ENCODE results near the gene SUN1. TPM values are rescaled to one million over a fixed set of nuclear protein-coding genes. Genes with fewer than 3 reads are reported as not detected.

SUN1 gene
- total RNA-seq, 1 experiment from 2014 or later = 252 TPM

DNA sequence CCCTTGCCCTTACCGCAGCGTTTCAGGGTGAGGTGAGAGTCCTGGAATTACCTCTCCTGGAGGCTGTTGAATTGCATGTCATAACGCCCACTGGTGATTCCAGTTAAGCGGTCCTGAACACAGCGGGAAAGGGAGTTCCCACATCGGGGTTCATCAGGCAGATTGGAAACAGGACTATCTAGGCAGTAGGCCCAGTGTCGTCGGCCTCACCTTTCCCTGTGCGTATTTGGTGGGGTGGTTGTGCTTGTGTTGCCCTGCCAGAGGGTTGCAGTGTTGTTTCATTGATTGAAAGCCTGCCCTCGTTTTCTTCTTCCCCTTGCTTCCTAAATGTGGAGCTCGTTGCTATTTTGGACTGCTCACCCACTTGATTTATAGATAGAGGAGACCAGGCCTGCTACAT is 10.6 kb upstream of the SUN1 start:
- H3K27me3 Mint-ChIP-seq (ENCODE audit: unreplicated experiment) = no peaks in the 10 kb centered on the region
- CTCF ChIA-PET = interaction anchor here (0.6 kb wide), 1 partner anchor 51 kb away, joined by 3 read pairs; no protein-coding TSS in a partner anchor
- H3K27ac Mint-ChIP-seq (ENCODE audit: unreplicated experiment) = no peak overlapping the region
- no peak overlapping the region for H3K4me3 Mint-ChIP-seq (ENCODE audit: low read depth, unreplicated experiment)
- no peak for DNase-seq
- H3K9me3 Mint-ChIP-seq (ENCODE audit: low read depth, unreplicated experiment) = peaks cover 3% of the 10 kb centered on the region
- H3K4me1 Mint-ChIP-seq (ENCODE audit: low read depth, unreplicated experiment) = peaks cover 61% of the 10 kb centered on the region
- no TSS peak for BruUV-seq (replicated peaks)
- H3K36me3 Mint-ChIP-seq (ENCODE audit: insufficient read depth, unreplicated experiment) = peaks cover 43% of the 10 kb centered on the region
- TF ChIP-seq, protein P1, sequence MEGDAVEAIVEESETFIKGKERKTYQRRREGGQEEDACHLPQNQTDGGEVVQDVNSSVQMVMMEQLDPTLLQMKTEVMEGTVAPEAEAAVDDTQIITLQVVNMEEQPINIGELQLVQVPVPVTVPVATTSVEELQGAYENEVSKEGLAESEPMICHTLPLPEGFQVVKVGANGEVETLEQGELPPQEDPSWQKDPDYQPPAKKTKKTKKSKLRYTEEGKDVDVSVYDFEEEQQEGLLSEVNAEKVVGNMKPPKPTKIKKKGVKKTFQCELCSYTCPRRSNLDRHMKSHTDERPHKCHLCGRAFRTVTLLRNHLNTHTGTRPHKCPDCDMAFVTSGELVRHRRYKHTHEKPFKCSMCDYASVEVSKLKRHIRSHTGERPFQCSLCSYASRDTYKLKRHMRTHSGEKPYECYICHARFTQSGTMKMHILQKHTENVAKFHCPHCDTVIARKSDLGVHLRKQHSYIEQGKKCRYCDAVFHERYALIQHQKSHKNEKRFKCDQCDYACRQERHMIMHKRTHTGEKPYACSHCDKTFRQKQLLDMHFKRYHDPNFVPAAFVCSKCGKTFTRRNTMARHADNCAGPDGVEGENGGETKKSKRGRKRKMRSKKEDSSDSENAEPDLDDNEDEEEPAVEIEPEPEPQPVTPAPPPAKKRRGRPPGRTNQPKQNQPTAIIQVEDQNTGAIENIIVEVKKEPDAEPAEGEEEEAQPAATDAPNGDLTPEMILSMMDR (IDR thresholded peaks at IDR 0.05; ENCODE audit: unreplicated experiment) = no peak
- intact Hi-C loops (cut with micrococcal nuclease; ENCODE audit: unreplicated experiment) = no loop called here

DNA sequence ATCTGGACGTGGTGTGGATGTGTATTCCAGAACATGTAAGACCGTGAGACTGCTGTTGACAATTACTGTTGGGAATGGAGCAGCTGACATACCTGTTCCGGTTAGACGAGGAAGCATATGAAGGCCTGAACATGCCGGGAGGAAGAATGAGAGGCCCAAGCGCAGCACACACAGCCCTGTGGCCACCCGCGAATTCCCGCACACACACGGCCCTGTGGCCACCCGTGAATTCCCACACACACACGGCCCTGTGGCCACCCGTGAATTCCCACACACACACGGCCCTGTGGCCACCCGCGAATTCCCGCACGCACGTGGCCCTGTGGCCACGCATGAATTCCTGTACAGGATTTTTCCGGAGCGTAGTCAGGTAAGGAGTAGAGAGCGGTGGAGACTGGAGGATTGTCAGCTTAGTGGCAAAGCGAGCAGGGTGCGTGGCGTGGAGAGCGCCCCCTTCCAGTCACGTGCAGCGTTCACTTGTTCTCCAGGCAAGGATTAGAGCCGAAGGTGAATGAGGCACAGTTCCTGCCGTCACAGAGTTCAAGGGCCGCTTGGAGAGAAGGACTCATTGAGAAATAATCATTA is 9.5 kb upstream of the SUN1 start:
- Mint-ChIP-seq H3K27me3 (ENCODE audit: unreplicated experiment) (no peaks in the 10 kb centered on the region), H3K36me3 (ENCODE audit: insufficient read depth, unreplicated experiment) (peaks cover 34% of the 10 kb centered on the region), H3K4me1 (ENCODE audit: low read depth, unreplicated experiment) (peaks cover 55% of the 10 kb centered on the region), H3K27ac (ENCODE audit: unreplicated experiment) (no peak overlapping the region), H3K9me3 (ENCODE audit: low read depth, unreplicated experiment) (peaks cover 3% of the 10 kb centered on the region), H3K4me3 (ENCODE audit: low read depth, unreplicated experiment) (no peak overlapping the region)
- no peak for DNase-seq
- BruUV-seq (replicated peaks) = no TSS peak
- TF ChIP-seq, protein P1 (IDR thresholded peaks at IDR 0.05; ENCODE audit: unreplicated experiment) = no peak
- CTCF ChIA-PET = no interaction called here
- intact Hi-C loops (cut with micrococcal nuclease; ENCODE audit: unreplicated experiment) = no loop called here

DNA sequence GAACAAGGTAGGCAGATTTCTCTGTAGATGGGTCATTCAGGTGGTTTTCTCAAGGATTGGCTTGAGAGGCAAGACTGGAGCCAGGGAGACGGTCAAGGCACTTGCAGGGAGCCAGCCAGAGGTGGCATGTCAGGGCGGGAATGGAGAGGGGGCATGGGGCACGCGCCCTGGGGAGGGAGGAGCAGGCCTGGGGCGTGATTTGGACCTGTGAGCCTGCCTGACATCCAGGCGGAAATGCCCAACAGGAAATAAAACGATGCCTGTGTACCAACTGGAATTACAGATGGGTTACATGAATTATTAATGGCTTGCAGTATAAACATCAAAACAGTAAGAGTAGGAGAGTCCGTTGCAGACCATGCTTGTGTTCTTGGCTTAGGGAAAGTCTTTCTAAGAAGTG is 8.6 kb upstream of the SUN1 start:
- Mint-ChIP-seq H3K4me1 (ENCODE audit: low read depth, unreplicated experiment) (peaks cover 47% of the 10 kb centered on the region), H3K27ac (ENCODE audit: unreplicated experiment) (no peak overlapping the region), H3K36me3 (ENCODE audit: insufficient read depth, unreplicated experiment) (peaks cover 28% of the 10 kb centered on the region)

DNA sequence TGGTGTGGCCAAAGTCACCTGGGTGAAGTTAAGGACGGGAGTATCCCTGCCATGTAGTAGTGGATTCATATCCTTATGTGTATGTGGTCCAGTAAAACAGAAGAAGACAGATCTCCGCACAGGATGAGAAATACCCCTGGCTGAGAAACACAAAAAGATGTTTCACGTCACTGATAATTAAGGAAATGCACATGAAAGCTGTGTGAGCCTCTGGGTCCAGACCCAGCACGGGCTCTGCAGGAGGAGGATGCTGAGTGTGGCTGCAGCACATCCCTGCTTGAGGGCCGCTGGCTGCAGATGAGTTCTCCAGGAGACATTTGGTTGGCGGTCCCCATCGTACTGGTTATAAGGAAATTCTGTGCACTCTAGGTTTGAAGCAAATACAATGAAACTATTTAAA is 8.2 kb upstream of the SUN1 start:
- Mint-ChIP-seq H3K4me3 (ENCODE audit: low read depth, unreplicated experiment) (no peak overlapping the region), H3K27ac (ENCODE audit: unreplicated experiment) (no peak overlapping the region), H3K36me3 (ENCODE audit: insufficient read depth, unreplicated experiment) (peaks cover 27% of the 10 kb centered on the region), H3K4me1 (ENCODE audit: low read depth, unreplicated experiment) (peaks cover 45% of the 10 kb centered on the region), H3K9me3 (ENCODE audit: low read depth, unreplicated experiment) (peaks cover 2% of the 10 kb centered on the region), H3K27me3 (ENCODE audit: unreplicated experiment) (no peaks in the 10 kb centered on the region)
- TF ChIP-seq, protein P1 (IDR thresholded peaks at IDR 0.05; ENCODE audit: unreplicated experiment) = no peak
- CTCF ChIA-PET = interaction anchor here (0.7 kb wide), 1 partner anchor 18 kb away, joined by 3 read pairs; no protein-coding TSS in a partner anchor
- no TSS peak for BruUV-seq (replicated peaks)
- intact Hi-C loops (cut with micrococcal nuclease; ENCODE audit: unreplicated experiment) = no loop called here
- no peak for DNase-seq

More for the DNA sequence above, 8.6 kb upstream of the SUN1 start:
- CTCF ChIA-PET = no interaction called here
- TF ChIP-seq, protein P1 (IDR thresholded peaks at IDR 0.05; ENCODE audit: unreplicated experiment) = no peak
- no peak for DNase-seq
- BruUV-seq (replicated peaks) = no TSS peak
- intact Hi-C loops (cut with micrococcal nuclease; ENCODE audit: unreplicated experiment) = no loop called here
- Mint-ChIP-seq H3K9me3 (ENCODE audit: low read depth, unreplicated experiment) (peaks cover 3% of the 10 kb centered on the region), H3K4me3 (ENCODE audit: low read depth, unreplicated experiment) (no peak overlapping the region), H3K27me3 (ENCODE audit: unreplicated experiment) (no peaks in the 10 kb centered on the region)
